ENCODE results near the gene LRRTM3.

LRRTM3 gene

GRCh38 chr10:66925896-66926715 lies at the start of gene LRRTM3:
Gene LRRTM3 (plus strand): TSS chr10:66926036.
- H3K36me3 ChIP-seq (replicated peaks) = no peaks in the 10 kb centered on the region
- in situ Hi-C loops (cut with HindIII; ENCODE audit: low pct_ligation_motif_present, low sequenced_read_pairs) = no loop called here
- H3K27me3 ChIP-seq (replicated peaks) = no peaks in the 10 kb centered on the region
- DNase-seq = peak; percentile 88
- peak within 1 kb of the TSS; percentile 32 for H3K4me3 ChIP-seq (ENCODE audit: low read depth, low read length)
- TF ChIP-seq CTCF (IDR thresholded peaks at IDR 0.05; ENCODE audit: low read depth, low read length, missing control alignments) = peak; percentile 81
- H3K27ac ChIP-seq = no peak within 1 kb of the TSS

GRCh38 chr10:66877361-66877760 lies 48.5 kb upstream of the LRRTM3 start:
- H3K27me3 ChIP-seq (replicated peaks) = no peaks in the 10 kb centered on the region
- no peak overlapping the region for H3K4me3 ChIP-seq (ENCODE audit: low read depth, low read length)
- no peak for TF ChIP-seq CTCF (IDR thresholded peaks at IDR 0.05; ENCODE audit: low read depth, low read length, missing control alignments)
- H3K36me3 ChIP-seq (replicated peaks) = no peaks in the 10 kb centered on the region
- in situ Hi-C loops (cut with HindIII; ENCODE audit: low pct_ligation_motif_present, low sequenced_read_pairs) = no loop called here
- no peak overlapping the region for H3K27ac ChIP-seq
- no peak for DNase-seq

- H3K4me3 ChIP-seq (ENCODE audit: low read depth, low read length) = no peak overlapping the region
- in situ Hi-C loops (cut with HindIII; ENCODE audit: low pct_ligation_motif_present, low sequenced_read_pairs) = no loop called here
- no peak overlapping the region for H3K27ac ChIP-seq
- no peaks in the 10 kb centered on the region for H3K27me3 ChIP-seq (replicated peaks)
- no peak for DNase-seq
- no peaks in the 10 kb centered on the region for H3K36me3 ChIP-seq (replicated peaks)
- TF ChIP-seq CTCF (IDR thresholded peaks at IDR 0.05; ENCODE audit: low read depth, low read length, missing control alignments) = no peak
These were observed 45.5 kb upstream of the LRRTM3 start for GRCh38 chr10:66880292-66880691.

GRCh38 chr10:66880826-66881225 lies 45.0 kb upstream of the LRRTM3 start:
- no peak overlapping the region for H3K27ac ChIP-seq
- H3K4me3 ChIP-seq (ENCODE audit: low read depth, low read length) = no peak overlapping the region
- no peak for TF ChIP-seq CTCF (IDR thresholded peaks at IDR 0.05; ENCODE audit: low read depth, low read length, missing control alignments)
- in situ Hi-C loops (cut with HindIII; ENCODE audit: low pct_ligation_motif_present, low sequenced_read_pairs) = no loop called here
- H3K36me3 ChIP-seq (replicated peaks) = no peaks in the 10 kb centered on the region
- no peaks in the 10 kb centered on the region for H3K27me3 ChIP-seq (replicated peaks)
- DNase-seq = no peak

DNA sequence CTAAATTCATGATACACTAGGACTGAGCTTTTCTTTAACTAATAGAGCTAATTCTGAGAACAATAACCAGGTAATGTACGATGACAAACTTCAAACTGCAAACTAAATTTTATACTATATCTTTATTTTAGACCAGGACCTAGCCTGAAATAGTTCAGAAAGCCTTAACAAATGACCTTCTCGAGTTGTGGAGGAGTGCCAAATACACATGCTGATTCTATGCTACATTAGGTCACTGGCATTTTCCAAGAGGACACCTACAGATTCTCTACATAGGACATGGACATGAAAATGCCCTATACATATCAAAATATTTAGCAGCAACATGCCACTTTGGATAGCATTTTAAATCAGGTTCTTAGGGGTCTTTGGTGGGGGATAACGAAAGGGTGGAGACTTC lies 44.0 kb upstream of the LRRTM3 start:
- DNase-seq = no peak
- Histone ChIP-seq H3K27me3 (replicated peaks) (no peaks in the 10 kb centered on the region), H3K27ac (no peak overlapping the region), H3K4me3 (ENCODE audit: low read depth, low read length) (no peak overlapping the region), H3K36me3 (replicated peaks) (no peaks in the 10 kb centered on the region)
- in situ Hi-C loops (cut with HindIII; ENCODE audit: low pct_ligation_motif_present, low sequenced_read_pairs) = no loop called here
- TF ChIP-seq CTCF (IDR thresholded peaks at IDR 0.05; ENCODE audit: low read depth, low read length, missing control alignments) = no peak

- no peaks in the 10 kb centered on the region for H3K36me3 ChIP-seq (replicated peaks)
- H3K4me3 ChIP-seq (ENCODE audit: low read depth, low read length) = no peak overlapping the region
- in situ Hi-C loops (cut with HindIII; ENCODE audit: low pct_ligation_motif_present, low sequenced_read_pairs) = no loop called here
- no peak overlapping the region for H3K27ac ChIP-seq
- no peaks in the 10 kb centered on the region for H3K27me3 ChIP-seq (replicated peaks)
- TF ChIP-seq CTCF (IDR thresholded peaks at IDR 0.05; ENCODE audit: low read depth, low read length, missing control alignments) = no peak
- no peak for DNase-seq
These were observed 43.6 kb upstream of the LRRTM3 start for GRCh38 chr10:66882271-66882670.
